Right ventricle myocardium inferior (tissue), 1 donor: ENCODE measurements around the gene DCST2. TPM values are rescaled to one million over a fixed set of nuclear protein-coding genes. Genes with fewer than 3 reads are reported as not detected.

Experiments used
- ATAC-seq: fragments of 200-7000 bp; cut with Tn5 transposase; one replicate; pipeline ENCODE4 v1.9.1; 2020; ENCODE audit warnings: mild to moderate bottlenecking, moderate library complexity
- DNase-seq: peaks from one replicate; pipeline ENCODE4 v3.0.0; 2021; ENCODE audit errors: missing footprints
- intact Hi-C: fragments of 100-400 bp; cut with DNase I; formaldehyde crosslinking; loops from one replicate; pipeline ENCODE4 v1.11.0; 2022
- total RNA-seq: library from RNA; stranded (reverse); fragmentation: NEBNext Ultra II Directional; extraction: Animal tissue kit (Norgen Biotek cat#: 25700); gene quantifications from one replicate; pipeline ENCODE4 v1.2.1, GENCODE V29; 2021
- donor health status: DM: no; HTN: yes; CAD: no; lungs with severe emphysema.

The DCST2 gene
- total RNA-seq, 1 donor from 2014 or later, result 0.35 TPM

GRCh38 chr1:155005076-155006011 is 28.2 kb downstream of the DCST2 start:
- intact Hi-C loops, result no loop called here
- peak; percentile 87 for DNase-seq
- ATAC-seq, result peak; percentile 30

- intact Hi-C loops, result loop anchor here (5.0 kb wide), 1 partner anchor 42 kb away; the partner anchor contains the start of gene PYGO2
- DNase-seq, result no peak
- no peak for ATAC-seq
Measured at GRCh38 chr1:155004352-155005075, 29.1 kb downstream of the DCST2 start.

GRCh38 chr1:155003766-155004351 is 29.7 kb downstream of the DCST2 start:
- ATAC-seq, result peak; percentile 4
- no peak for DNase-seq
- intact Hi-C loops, result loop anchor here (2.0 to 5.0 kb wide), 2 partner anchors 21 to 42 kb away; partner anchors contain the start of genes FLAD1 and PYGO2

GRCh38 chr1:155003227-155003765 is 30.3 kb downstream of the DCST2 start:
- DNase-seq (no peak), ATAC-seq (no peak)
- intact Hi-C loops, result loop anchor here (2.0 to 5.0 kb wide), 2 partner anchors 20 to 41 kb away; partner anchors contain the start of genes FLAD1 and PYGO2

- no peak for DNase-seq
- ATAC-seq, result peak; percentile 5
- intact Hi-C loops, result loop anchor here (2.0 to 5.0 kb wide), 2 partner anchors 20 to 40 kb away; partner anchors contain the start of genes FLAD1 and PYGO2
Measured at GRCh38 chr1:155002464-155003226, 30.9 kb downstream of the DCST2 start, which contains the start of gene ZBTB7B. Gene ZBTB7B (plus strand): TSS chr1:155002802. CDS start chr1:155014661, 11,859 bp downstream.

GRCh38 chr1:155001675-155002463 is 31.7 kb downstream of the DCST2 start:
- DNase-seq (peak; percentile 100), ATAC-seq (peak; percentile 88)
- intact Hi-C loops, result loop anchor here (1.0 to 5.0 kb wide), 5 partner anchors 15 to 65 kb away; partner anchors contain the start of genes CKS1B, FLAD1, PMVK and PYGO2

GRCh38 chr1:155001425-155001674 is 32.2 kb downstream of the DCST2 start:
- intact Hi-C loops, result loop anchor here (1.0 to 5.0 kb wide), 4 partner anchors 16 to 65 kb away; partner anchors contain the start of genes CKS1B, PMVK and PYGO2
- ATAC-seq (no peak), DNase-seq (no peak)

GRCh38 chr1:155000726-155001424 is 32.7 kb downstream of the DCST2 start:
- intact Hi-C loops, result loop anchor here (1.0 to 5.0 kb wide), 4 partner anchors 16 to 64 kb away; partner anchors contain the start of genes CKS1B, PMVK and PYGO2
- DNase-seq (peak; percentile 93), ATAC-seq (peak; percentile 64)

GRCh38 chr1:155000411-155000725 is 33.2 kb downstream of the DCST2 start:
- intact Hi-C loops, result loop anchor here (2.0 to 5.0 kb wide), 3 partner anchors 26 to 64 kb away; partner anchors contain the start of genes CKS1B, PMVK and PYGO2
- DNase-seq (peak; percentile 65), ATAC-seq (no peak)

GRCh38 chr1:154999571-155000410 is 33.8 kb downstream of the DCST2 start:
- intact Hi-C loops, result loop anchor here (2.0 to 5.0 kb wide), 3 partner anchors 25 to 63 kb away; partner anchors contain the start of genes CKS1B, PMVK and PYGO2
- ATAC-seq (no peak), DNase-seq (peak; percentile 56)

GRCh38 chr1:154998818-154999570 is 34.6 kb downstream of the DCST2 start:
- no peak for ATAC-seq
- DNase-seq, result peak; percentile 86
- intact Hi-C loops, result no loop called here

- intact Hi-C loops, result no loop called here
- no peak for ATAC-seq
- DNase-seq, result no peak
Measured at GRCh38 chr1:154998201-154998780, 35.3 kb downstream of the DCST2 start.

- no peak for DNase-seq
- ATAC-seq, result no peak
- intact Hi-C loops, result no loop called here
Measured at GRCh38 chr1:154996966-154997701, 36.4 kb downstream of the DCST2 start.
